WTC11 (cell line): ENCODE data around the gene SEMA3C. TPM values are rescaled to one million over a fixed set of nuclear protein-coding genes. Genes with fewer than 3 reads are reported as not detected.
A peak's percentile ranks its signal among the peaks of the same experiment; 100 is the strongest.

Experiments
- ATAC-seq: fragments of 200-7000 bp; cut with Tn5 transposase; 2 replicates; pipeline ENCODE4 v1.10.0; 2021; ENCODE audit warnings: mild to moderate bottlenecking, moderate library complexity
- CTCF ChIA-PET: fragments of 300-600 bp; sonication (Branson Sonifier 250); formaldehyde crosslinking; loops from one replicate; lab custom pipeline; 2021; ENCODE audit warnings: antibody characterized with exemption; lab: Charles Lee
- POLR2A ChIA-PET: fragments of 350-600 bp; sonication (Branson Sonifier 250); formaldehyde crosslinking; loops from one replicate; lab custom pipeline; 2021; ENCODE audit warnings: antibody characterized with exemption; lab: Charles Lee
- DNase-seq: peaks from one replicate; pipeline ENCODE4 v3.0.0; 2021; ENCODE audit warnings: low spot score
- H3K27ac Mint-ChIP-seq: 2 replicates; pipeline ENCODE4 v1.8.0; 2021; ENCODE audit warnings: mixed read lengths
- H3K27me3 Mint-ChIP-seq: 2 replicates; pipeline ENCODE4 v1.8.0; 2021; ENCODE audit warnings: low read depth, mild to moderate bottlenecking, moderate library complexity, mixed read lengths
- H3K36me3 Mint-ChIP-seq: 2 replicates; pipeline ENCODE4 v1.8.0; 2021; ENCODE audit warnings: mixed read lengths
- H3K4me1 Mint-ChIP-seq: 2 replicates; pipeline ENCODE4 v1.8.0; 2022; ENCODE audit warnings: mixed read lengths
- H3K4me3 Mint-ChIP-seq: 2 replicates; pipeline ENCODE4 v1.8.0; 2021; ENCODE audit warnings: mild to moderate bottlenecking, moderate library complexity, mixed read lengths
- H3K9me3 Mint-ChIP-seq: 2 replicates; pipeline ENCODE4 v1.8.0; 2021; ENCODE audit warnings: mixed read lengths
- CTCF ChIP-seq: fragments of 200-600 bp; IDR thresholded peaks from 2 replicates; pipeline ENCODE4 v1.8.0; 2022; ENCODE audit warnings: antibody characterized with exemption
- FOXP4 ChIP-seq: sonication (generic); formaldehyde crosslinking; IDR thresholded peaks from 2 replicates; pipeline ENCODE4 v1.8.0; 2022; ENCODE audit warnings: mild to moderate bottlenecking, missing genetic modification reagents
- HMGA2 ChIP-seq: fragments of 250-450 bp; sonication (Bioruptor Pico); IDR thresholded peaks from 2 replicates; pipeline ENCODE4 v1.4.0; 2021; ENCODE audit warnings: mild to moderate bottlenecking, moderate library complexity
- IRF2 ChIP-seq: sonication (generic); formaldehyde crosslinking; IDR thresholded peaks from 2 replicates; pipeline ENCODE4 v1.8.0; 2022; ENCODE audit warnings: low read depth, missing genetic modification reagents, borderline replicate concordance
- NR2C2 ChIP-seq: sonication (generic); formaldehyde crosslinking; IDR thresholded peaks from 2 replicates; pipeline ENCODE4 v1.8.0; 2022; ENCODE audit warnings: mild to moderate bottlenecking, missing genetic modification reagents
- TEAD1 ChIP-seq: sonication (generic); formaldehyde crosslinking; IDR thresholded peaks from 2 replicates; pipeline ENCODE4 v1.8.0; 2022; ENCODE audit warnings: mild to moderate bottlenecking, missing genetic modification reagents
- TP53 ChIP-seq: sonication (generic); formaldehyde crosslinking; IDR thresholded peaks from 2 replicates; pipeline ENCODE4 v1.8.1; 2023; ENCODE audit warnings: mild to moderate bottlenecking, missing genetic modification reagents
- ZNF121 ChIP-seq: sonication (generic); formaldehyde crosslinking; IDR thresholded peaks from 2 replicates; pipeline ENCODE4 v1.8.0; 2023; ENCODE audit warnings: missing genetic modification reagents
- ZNF317 ChIP-seq: sonication (generic); formaldehyde crosslinking; IDR thresholded peaks from 2 replicates; pipeline ENCODE4 v1.8.1; 2023; ENCODE audit warnings: low read depth, mild to moderate bottlenecking, moderate library complexity, missing genetic modification reagents, borderline replicate concordance
- ZNF416 ChIP-seq: fragments of 250-450 bp; sonication (Bioruptor Pico); IDR thresholded peaks from 2 replicates; pipeline ENCODE4 v1.9.0; 2021; ENCODE audit warnings: mild to moderate bottlenecking, inconsistent platforms
- ZNF512 ChIP-seq: sonication (generic); formaldehyde crosslinking; IDR thresholded peaks from 2 replicates; pipeline ENCODE4 v1.8.1; 2022; ENCODE audit warnings: missing genetic modification reagents, borderline replicate concordance
- total RNA-seq: library from RNA; stranded (reverse); gene quantifications from 3 replicates; pipeline ENCODE4 v1.2.3, GENCODE V29; 2021
- TF ChIP-seq, protein P1 (sequence below): fragments of 250-450 bp; sonication (Bioruptor Pico); IDR thresholded peaks from 2 replicates; pipeline ENCODE4 v1.8.0; 2021; ENCODE audit warnings: mild to moderate bottlenecking

Gene SEMA3C
- total RNA-seq, 1 experiment from 2014 or later: 2.1 TPM

- no peak for ATAC-seq
- TF ChIP-seq CTCF (peak; percentile 41; the same call in 1 of the 2 replicates), ZNF416 (CRISPR knock-in tag) (no peak)
- CTCF ChIA-PET: interaction anchor here (1.6 kb wide), 1 partner anchor 9 kb away, joined by 6 read pairs; no protein-coding TSS in a partner anchor
- H3K36me3 Mint-ChIP-seq: no peaks in the 10 kb centered on the region
- H3K27me3 Mint-ChIP-seq: peaks cover 4% of the 10 kb centered on the region
- H3K4me1 Mint-ChIP-seq: peaks cover 23% of the 10 kb centered on the region
- peaks cover 9% of the 10 kb centered on the region for H3K9me3 Mint-ChIP-seq
- DNase-seq: no peak
- H3K27ac Mint-ChIP-seq: no peak overlapping the region
- POLR2A ChIA-PET: no interaction called here
- H3K4me3 Mint-ChIP-seq: no peak overlapping the region
These were observed 186.2 kb downstream of the SEMA3C start for GRCh38 chr7:80732630-80733029.

- no peak for DNase-seq
- Mint-ChIP-seq H3K27ac (peak overlapping the region; percentile 4; the same call in 1 of the 2 replicates), H3K36me3 (no peaks in the 10 kb centered on the region), H3K9me3 (peaks cover 9% of the 10 kb centered on the region), H3K27me3 (peaks cover 4% of the 10 kb centered on the region), H3K4me1 (peaks cover 32% of the 10 kb centered on the region), H3K4me3 (no peak overlapping the region)
- no peak for TF ChIP-seq NR2C2 (CRISPR knock-in tag)
- TF ChIP-seq ZNF512 (CRISPR knock-in tag): no peak
- TF ChIP-seq ZNF121 (CRISPR knock-in tag): no peak
- TF ChIP-seq HMGA2: no peak
- TF ChIP-seq, protein P1, sequence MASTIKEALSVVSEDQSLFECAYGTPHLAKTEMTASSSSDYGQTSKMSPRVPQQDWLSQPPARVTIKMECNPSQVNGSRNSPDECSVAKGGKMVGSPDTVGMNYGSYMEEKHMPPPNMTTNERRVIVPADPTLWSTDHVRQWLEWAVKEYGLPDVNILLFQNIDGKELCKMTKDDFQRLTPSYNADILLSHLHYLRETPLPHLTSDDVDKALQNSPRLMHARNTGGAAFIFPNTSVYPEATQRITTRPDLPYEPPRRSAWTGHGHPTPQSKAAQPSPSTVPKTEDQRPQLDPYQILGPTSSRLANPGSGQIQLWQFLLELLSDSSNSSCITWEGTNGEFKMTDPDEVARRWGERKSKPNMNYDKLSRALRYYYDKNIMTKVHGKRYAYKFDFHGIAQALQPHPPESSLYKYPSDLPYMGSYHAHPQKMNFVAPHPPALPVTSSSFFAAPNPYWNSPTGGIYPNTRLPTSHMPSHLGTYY: no peak
- no peak for TF ChIP-seq ZNF317
- TF ChIP-seq TP53 (CRISPR knock-in tag): no peak
- no peak for TF ChIP-seq IRF2 (CRISPR knock-in tag)
- no peak for ATAC-seq
- POLR2A ChIA-PET: interaction anchor here (0.6 kb wide), 1 partner anchor 98 kb away, joined by 6 read pairs; no protein-coding TSS in a partner anchor
- CTCF ChIA-PET: interaction anchor here (0.5 to 0.6 kb wide), 2 partner anchors 185 to 1095 kb away, joined by 3 read pairs; no protein-coding TSS in a partner anchor
These were observed 187.6 kb downstream of the SEMA3C start for GRCh38 chr7:80731281-80731680.

DNA sequence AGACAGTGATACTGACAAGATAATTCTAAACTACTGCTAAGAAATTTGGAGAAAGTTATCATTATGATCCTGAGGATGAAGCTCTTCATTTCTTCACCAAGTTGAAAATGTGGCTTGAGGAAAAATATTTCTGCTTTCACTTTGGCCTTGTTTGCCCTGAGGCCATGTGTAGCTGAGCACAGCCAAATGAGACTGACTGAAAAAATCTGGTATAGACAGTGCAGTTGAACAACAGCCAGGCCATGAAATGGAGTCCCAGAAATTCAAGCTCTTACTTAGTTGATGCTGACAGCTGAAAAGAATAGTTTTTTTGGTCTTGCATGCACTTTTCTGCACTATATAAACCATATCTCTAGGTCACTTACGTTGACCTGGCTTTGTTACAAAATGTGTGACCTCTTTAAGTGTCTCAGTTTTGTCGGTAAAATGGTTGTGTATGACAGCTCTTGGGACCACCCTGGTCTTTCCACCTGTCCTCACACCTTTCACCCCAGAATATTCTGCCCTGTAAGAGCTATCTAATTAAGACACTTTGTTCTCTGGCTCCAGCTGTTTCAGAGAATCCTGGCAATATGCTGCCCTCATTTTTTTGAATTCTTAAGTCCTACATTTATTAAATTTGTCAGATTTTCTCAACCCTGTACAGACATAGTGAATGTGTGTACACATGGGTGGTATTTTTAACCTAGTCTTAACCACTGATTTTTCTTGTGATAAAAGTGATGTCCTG lies 189.1 kb downstream of the SEMA3C start:
- H3K36me3 Mint-ChIP-seq: no peaks in the 10 kb centered on the region
- 0 out of 2 replicates have a peak, but pooled peaks cover 4% of the 10 kb centered on the region for H3K9me3 Mint-ChIP-seq
- H3K27ac Mint-ChIP-seq: no peak overlapping the region
- CTCF ChIA-PET: no interaction called here
- no peak for TF ChIP-seq FOXP4 (CRISPR knock-in tag)
- TF ChIP-seq TEAD1: no peak
- TF ChIP-seq, all 79 proteins: peak for 0
- POLR2A ChIA-PET: interaction anchor here (0.7 kb wide), 1 partner anchor 18 kb away, joined by 3 read pairs; no protein-coding TSS in a partner anchor
- ATAC-seq: no peak
- Mint-ChIP-seq H3K27me3 (peaks cover 4% of the 10 kb centered on the region), H3K4me3 (no peak overlapping the region), H3K4me1 (peaks cover 44% of the 10 kb centered on the region)
- no peak for DNase-seq
